Upper lobe of right lung (tissue), 1 donor: ENCODE measurements around the gene DNAJB14. TPM values are rescaled to one million over a fixed set of nuclear protein-coding genes. Genes with fewer than 3 reads are reported as not detected.
A peak's percentile ranks its signal among the peaks of the same experiment; 100 is the strongest.

Experiments
- ATAC-seq: fragments of 200-7000 bp; cut with Tn5 transposase; one replicate; pipeline ENCODE4 v1.9.1; 2020; ENCODE audit warnings: mild to moderate bottlenecking, moderate library complexity
- DNase-seq: peaks from one replicate; pipeline ENCODE4 v3.0.0-alpha.2; 2020
- H3K27ac ChIP-seq: fragments of 200-600 bp; one replicate; pipeline ENCODE4 v1.8.0; 2022
- H3K27me3 ChIP-seq: fragments of 200-600 bp; one replicate; pipeline ENCODE4 v1.8.0; 2022; ENCODE audit warnings: mild to moderate bottlenecking
- H3K36me3 ChIP-seq: fragments of 200-600 bp; one replicate; pipeline ENCODE4 v1.8.0; 2022
- H3K4me1 ChIP-seq: fragments of 200-600 bp; one replicate; pipeline ENCODE4 v1.8.0; 2022
- H3K4me3 ChIP-seq: fragments of 200-600 bp; one replicate; pipeline ENCODE4 v1.8.0; 2022; ENCODE audit warnings: mild to moderate bottlenecking
- H3K9me3 ChIP-seq: fragments of 200-600 bp; one replicate; pipeline ENCODE4 v1.8.0; 2022
- CTCF ChIP-seq: fragments of 200-600 bp; IDR thresholded peaks from one replicate; pipeline ENCODE4 v1.8.0; 2022; ENCODE audit warnings: antibody characterized with exemption
- intact Hi-C: fragments of 100-400 bp; cut with DNase I; formaldehyde crosslinking; loops from one replicate; pipeline ENCODE4 v1.11.0; 2022
- total RNA-seq: library from RNA; stranded (reverse); fragmentation: NEBNext Ultra II Directional; extraction: Animal tissue kit (Norgen Biotek cat#: 25700); gene quantifications from one replicate; pipeline ENCODE4 v1.2.1, GENCODE V29; 2021
- donor health status: DM: no; HTN: yes; CAD: no; lungs with severe emphysema.

DNAJB14 gene
- total RNA-seq, 1 donor from 2014 or later: 61.7 TPM

- TF ChIP-seq CTCF: no peak
- DNase-seq (no peak), ATAC-seq (no peak)
- Histone ChIP-seq H3K36me3 (no peaks in the 10 kb centered on the region), H3K9me3 (no peaks in the 10 kb centered on the region), H3K27me3 (no peaks in the 10 kb centered on the region), H3K27ac (no peak overlapping the region), H3K4me3 (no peak overlapping the region), H3K4me1 (no peaks in the 10 kb centered on the region)
- intact Hi-C loops: no loop called here
Observed at GRCh38 chr4:99861120-99861905, 85.1 kb downstream of the DNAJB14 start.

GRCh38 chr4:99860521-99860920, 85.9 kb downstream of the DNAJB14 start:
- H3K4me3 ChIP-seq: no peak overlapping the region
- TF ChIP-seq CTCF: no peak
- no peaks in the 10 kb centered on the region for H3K36me3 ChIP-seq
- no peaks in the 10 kb centered on the region for H3K27me3 ChIP-seq
- H3K27ac ChIP-seq: no peak overlapping the region
- ATAC-seq (no peak), DNase-seq (no peak)
- intact Hi-C loops: no loop called here
- H3K4me1 ChIP-seq: no peaks in the 10 kb centered on the region
- H3K9me3 ChIP-seq: no peaks in the 10 kb centered on the region

- Histone ChIP-seq H3K27ac (no peak overlapping the region), H3K27me3 (no peaks in the 10 kb centered on the region), H3K4me3 (no peak overlapping the region), H3K9me3 (no peaks in the 10 kb centered on the region), H3K4me1 (no peaks in the 10 kb centered on the region), H3K36me3 (no peaks in the 10 kb centered on the region)
- intact Hi-C loops: no loop called here
- peak; percentile 13 for ATAC-seq
- no peak for DNase-seq
- no peak for TF ChIP-seq CTCF
Observed at GRCh38 chr4:99859618-99860017, 86.8 kb downstream of the DNAJB14 start.

GRCh38 chr4:99857307-99857706, 89.1 kb downstream of the DNAJB14 start:
- peak overlapping the region; percentile 9 for H3K27ac ChIP-seq

GRCh38 chr4:99856166-99856565, 90.3 kb downstream of the DNAJB14 start:
- Histone ChIP-seq H3K4me1 (no peaks in the 10 kb centered on the region), H3K36me3 (no peaks in the 10 kb centered on the region), H3K27ac (peak overlapping the region; percentile 9), H3K9me3 (no peaks in the 10 kb centered on the region), H3K27me3 (no peaks in the 10 kb centered on the region), H3K4me3 (no peak overlapping the region)
- ATAC-seq (peak; percentile 90), DNase-seq (no peak)
- intact Hi-C loops: no loop called here
- no peak for TF ChIP-seq CTCF

More at GRCh38 chr4:99857307-99857706, 89.1 kb downstream of the DNAJB14 start:
- no peaks in the 10 kb centered on the region for H3K9me3 ChIP-seq
- TF ChIP-seq CTCF: no peak
- intact Hi-C loops: no loop called here
- ATAC-seq (peak; percentile 37), DNase-seq (no peak)
- no peaks in the 10 kb centered on the region for H3K27me3 ChIP-seq
- H3K36me3 ChIP-seq: no peaks in the 10 kb centered on the region
- no peak overlapping the region for H3K4me3 ChIP-seq
- H3K4me1 ChIP-seq: no peaks in the 10 kb centered on the region
